ENCODE results near the gene ASAP3.
"Not testable (repeated sequence)": the region's sequence is repeated elsewhere in the genome, so short reads cannot be mapped to it uniquely, and the experiment has no call there.

Gene ASAP3

DNA sequence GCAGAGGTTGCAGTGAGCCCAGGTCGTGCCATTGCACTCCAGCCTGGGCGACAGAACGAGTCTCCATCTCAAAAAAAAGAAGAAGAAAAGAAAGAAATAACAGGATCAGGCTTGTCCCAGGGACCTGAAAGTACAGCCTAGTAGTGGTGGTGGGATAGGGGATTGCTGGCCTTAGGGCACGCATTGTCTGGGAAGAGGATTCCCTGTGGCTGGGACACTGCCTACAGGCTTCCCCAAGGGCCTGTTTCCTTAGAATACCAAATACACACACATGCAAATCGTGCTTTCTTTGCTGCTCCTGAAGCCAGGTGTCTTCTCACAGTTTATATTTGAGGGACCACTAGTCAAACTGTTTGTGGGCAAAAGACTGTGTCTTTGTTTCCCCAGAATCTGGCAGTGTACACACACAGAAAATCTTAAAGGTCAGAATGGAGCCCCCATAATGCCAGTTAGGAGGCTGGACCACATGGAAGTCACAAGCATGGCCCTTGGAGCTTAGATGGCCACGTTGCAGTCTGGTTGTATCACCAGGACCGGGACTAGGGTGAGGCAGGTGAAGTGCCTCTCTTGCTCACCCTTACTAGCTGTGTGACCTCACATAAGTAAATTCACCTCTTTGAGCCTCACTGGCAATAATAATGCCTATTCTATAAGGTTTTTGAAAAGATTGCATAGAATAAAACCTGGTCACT, 12.7 kb upstream of the ASAP3 start:
- TF ChIP-seq, protein P1, sequence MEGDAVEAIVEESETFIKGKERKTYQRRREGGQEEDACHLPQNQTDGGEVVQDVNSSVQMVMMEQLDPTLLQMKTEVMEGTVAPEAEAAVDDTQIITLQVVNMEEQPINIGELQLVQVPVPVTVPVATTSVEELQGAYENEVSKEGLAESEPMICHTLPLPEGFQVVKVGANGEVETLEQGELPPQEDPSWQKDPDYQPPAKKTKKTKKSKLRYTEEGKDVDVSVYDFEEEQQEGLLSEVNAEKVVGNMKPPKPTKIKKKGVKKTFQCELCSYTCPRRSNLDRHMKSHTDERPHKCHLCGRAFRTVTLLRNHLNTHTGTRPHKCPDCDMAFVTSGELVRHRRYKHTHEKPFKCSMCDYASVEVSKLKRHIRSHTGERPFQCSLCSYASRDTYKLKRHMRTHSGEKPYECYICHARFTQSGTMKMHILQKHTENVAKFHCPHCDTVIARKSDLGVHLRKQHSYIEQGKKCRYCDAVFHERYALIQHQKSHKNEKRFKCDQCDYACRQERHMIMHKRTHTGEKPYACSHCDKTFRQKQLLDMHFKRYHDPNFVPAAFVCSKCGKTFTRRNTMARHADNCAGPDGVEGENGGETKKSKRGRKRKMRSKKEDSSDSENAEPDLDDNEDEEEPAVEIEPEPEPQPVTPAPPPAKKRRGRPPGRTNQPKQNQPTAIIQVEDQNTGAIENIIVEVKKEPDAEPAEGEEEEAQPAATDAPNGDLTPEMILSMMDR (IDR thresholded peaks at IDR 0.05), result no peak
- no peak for DNase-seq
- H3K4me3 ChIP-seq, result no peak overlapping the region
- intact Hi-C loops (cut with DNase I; ENCODE audit: low total_unique reads), result loop anchor here (5.0 kb wide), 1 partner anchor 41 kb away; no protein-coding TSS in a partner anchor
- H3K4me1 ChIP-seq, result no peaks in the 10 kb centered on the region
- no peaks in the 10 kb centered on the region for H3K27me3 ChIP-seq
- H3K27ac ChIP-seq, result no peak overlapping the region
- H3K36me3 ChIP-seq, result no peaks in the 10 kb centered on the region
- H3K9me3 ChIP-seq, result no peaks in the 10 kb centered on the region

DNA sequence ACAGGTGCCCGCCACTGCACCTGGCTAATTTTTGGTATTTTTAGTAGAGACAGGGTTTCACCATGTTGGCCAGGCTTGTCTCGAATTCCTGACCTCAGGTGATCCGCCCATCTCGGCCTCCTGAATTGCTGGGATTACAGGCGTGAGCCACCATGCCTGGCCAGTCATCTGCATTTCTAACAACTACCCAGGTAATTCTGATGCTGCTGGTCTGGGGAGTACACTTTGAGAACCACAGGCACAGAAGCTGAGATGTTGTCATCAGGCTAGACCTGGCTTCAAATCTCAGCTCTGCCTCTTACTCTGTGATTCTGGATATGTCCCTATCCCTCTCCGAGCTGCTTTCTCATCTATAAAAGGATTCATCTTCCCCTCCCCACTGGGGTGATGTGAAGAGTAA, 10.9 kb upstream of the ASAP3 start:
- H3K9me3 ChIP-seq, H3K27ac ChIP-seq, H3K27me3 ChIP-seq, H3K36me3 ChIP-seq, H3K4me1 ChIP-seq, H3K4me3 ChIP-seq, DNase-seq: not testable (repeated sequence)
- intact Hi-C loops (cut with DNase I; ENCODE audit: low total_unique reads), result loop anchor here (5.0 kb wide), 1 partner anchor 42 kb away; no protein-coding TSS in a partner anchor

DNA sequence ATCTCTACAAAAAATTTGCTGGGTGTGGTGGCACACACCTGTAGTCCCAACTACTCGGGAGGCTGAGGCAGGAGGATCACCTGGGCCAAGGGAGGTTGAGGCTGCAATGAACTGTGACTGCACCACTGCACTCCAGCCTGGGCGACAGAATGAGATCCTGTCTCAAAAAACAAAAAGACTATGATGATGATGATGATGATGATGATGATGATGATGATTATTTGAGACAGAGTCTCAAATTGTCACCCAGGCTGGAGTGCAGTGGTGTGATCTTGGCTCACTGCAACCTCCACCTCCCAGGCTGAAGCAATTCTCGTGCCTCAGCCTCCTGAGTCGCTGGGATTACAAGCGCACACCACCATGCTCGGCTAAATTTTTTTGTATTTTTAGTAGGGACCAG, 8.8 kb upstream of the ASAP3 start:
- H3K27me3 ChIP-seq; DNase-seq; intact Hi-C loops (cut with DNase I; ENCODE audit: low total_unique reads); H3K4me3 ChIP-seq; H3K4me1 ChIP-seq; H3K9me3 ChIP-seq; H3K36me3 ChIP-seq; H3K27ac ChIP-seq: not testable (repeated sequence)

DNA sequence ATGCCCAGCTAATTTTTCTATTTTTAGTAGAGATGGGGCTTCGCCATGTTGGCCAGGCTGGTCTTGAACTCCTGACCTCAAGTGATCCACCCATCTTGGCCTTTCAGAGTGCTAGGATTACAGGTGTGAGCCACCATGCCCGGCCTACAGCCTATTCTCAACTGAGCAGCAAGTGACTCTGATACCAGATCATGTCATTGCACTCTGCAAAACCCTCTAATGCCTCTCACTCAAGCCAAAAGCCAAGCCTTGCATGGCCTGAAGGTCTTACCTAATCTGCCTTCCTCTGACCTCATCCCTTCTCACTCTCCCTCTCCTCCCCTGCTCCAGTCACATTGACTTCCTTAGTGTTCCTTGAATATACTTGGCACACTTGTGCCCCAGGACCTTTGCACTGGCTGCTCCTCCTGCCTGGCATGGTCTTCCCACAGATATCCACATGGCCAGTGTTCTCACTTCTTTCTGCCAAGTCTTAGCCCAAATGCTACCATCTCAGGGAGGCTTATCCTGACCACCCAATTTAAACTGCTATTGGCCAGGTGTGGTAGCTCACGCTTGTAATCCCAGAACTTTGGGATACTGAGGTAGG, 8.2 kb upstream of the ASAP3 start:
- Histone ChIP-seq H3K9me3 (no peaks in the 10 kb centered on the region), H3K4me1 (no peaks in the 10 kb centered on the region), H3K4me3 (no peak overlapping the region), H3K27me3 (no peaks in the 10 kb centered on the region), H3K36me3 (no peaks in the 10 kb centered on the region), H3K27ac (no peak overlapping the region)
- DNase-seq, result no peak
- TF ChIP-seq, protein P1 (IDR thresholded peaks at IDR 0.05), result no peak
- intact Hi-C loops (cut with DNase I; ENCODE audit: low total_unique reads), result no loop called here

DNA sequence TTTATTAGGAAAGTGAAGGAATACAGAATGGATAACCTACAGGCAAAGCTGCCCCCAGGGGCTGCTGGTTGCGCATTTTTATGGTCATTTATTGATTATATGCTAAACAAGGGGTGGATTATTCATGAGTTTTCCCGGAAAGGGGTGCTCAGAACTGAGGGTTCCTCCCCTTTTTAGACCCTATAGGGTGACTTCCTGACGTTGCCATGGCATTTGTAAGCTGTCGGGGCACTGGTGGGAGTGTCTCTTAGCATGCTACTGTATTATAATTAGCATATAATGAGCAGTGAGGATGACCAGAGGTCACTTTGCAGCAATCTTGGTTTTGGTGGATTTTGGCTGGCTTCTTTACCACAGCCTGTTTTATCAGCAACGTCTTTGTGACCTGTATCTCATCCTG, 5.9 kb upstream of the ASAP3 start:
- Histone ChIP-seq H3K27ac (no peak overlapping the region), H3K27me3 (no peaks in the 10 kb centered on the region), H3K9me3 (no peaks in the 10 kb centered on the region), H3K36me3 (no peaks in the 10 kb centered on the region), H3K4me3 (no peak overlapping the region), H3K4me1 (peaks cover 0 to 4% (median under 1%) of the 10 kb centered on the region in 4 donors)
- TF ChIP-seq, protein P1 (IDR thresholded peaks at IDR 0.05), result no peak
- no peak for DNase-seq
- intact Hi-C loops (cut with DNase I; ENCODE audit: low total_unique reads), result no loop called here

DNA sequence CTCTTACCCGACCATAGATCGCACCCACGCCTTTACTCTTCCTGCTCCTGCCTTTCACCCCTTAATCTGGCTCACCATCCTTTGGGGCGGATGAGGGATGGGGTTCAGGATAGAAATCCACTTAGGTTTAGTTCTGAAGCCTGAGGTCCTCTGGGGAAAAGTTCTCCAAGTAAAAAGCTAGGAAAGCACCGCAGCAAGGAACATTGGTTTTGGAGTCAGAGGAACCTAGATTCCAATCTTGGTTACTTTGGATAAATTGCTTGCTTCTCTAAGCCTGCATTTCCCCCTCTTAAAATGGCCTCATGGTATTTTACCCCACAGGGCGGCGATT, 988 bp upstream of the ASAP3 start:
- Histone ChIP-seq H3K4me1 (peaks cover 0 to 30% (median 11%) of the 10 kb centered on the region in 4 donors), H3K36me3 (no peaks in the 10 kb centered on the region), H3K9me3 (no peaks in the 10 kb centered on the region), H3K27ac (peak overlapping the region; percentile 84 to 90), H3K4me3 (peak overlapping the region; percentile 81 to 88), H3K27me3 (no peaks in the 10 kb centered on the region)
- TF ChIP-seq, protein P1 (IDR thresholded peaks at IDR 0.05), result no peak
- no peak for DNase-seq
- intact Hi-C loops (cut with DNase I; ENCODE audit: low total_unique reads), result no loop called here
